ENCODE results near the gene SMIM31. TPM values are rescaled to one million over a fixed set of nuclear protein-coding genes. Genes with fewer than 3 reads are reported as not detected.

The SMIM31 gene
- polyA plus RNA-seq, 3 donors: not detected

GRCh38 chr4:164756686-164757085 lies 2.8 kb downstream of the SMIM31 start:
- no CpG with 5 or more reads among the region's 2 CpGs for WGBS (ENCODE audit: insufficient coverage)

GRCh38 chr4:164761241-164761640 lies 7.3 kb downstream of the SMIM31 start:
- no peaks in the 10 kb centered on the region for H3K36me3 Mint-ChIP-seq
- no peak for TF ChIP-seq CTCF (IDR thresholded peaks at IDR 0.05)
- Histone ChIP-seq H3K36me3 (replicated peaks in 1 of 2; ENCODE audit: control insufficient read depth in 1 of 2, insufficient read depth in 2 of 2, low read length in 2 of 2) (no peaks in the 10 kb centered on the region), H3K9me3 (replicated peaks in 1 of 2; ENCODE audit: control insufficient read depth in 1 of 2, insufficient read depth in 1 of 2, low read length in 2 of 2) (no peaks in the 10 kb centered on the region), H3K4me3 (replicated peaks in 1 of 3; ENCODE audit: low read depth in 2 of 3, low read length in 3 of 3) (no peak overlapping the region), H3K9ac (ENCODE audit: insufficient read depth, low read length, poor library complexity, severe bottlenecking) (no peak overlapping the region), H3K27me3 (ENCODE audit: control insufficient read depth in 2 of 2, insufficient read depth in 2 of 2, low read length in 2 of 2) (no peaks in the 10 kb centered on the region), H3K4me2 (replicated peaks; ENCODE audit: extremely low read depth, low read length, poor library complexity, severe bottlenecking) (no peak overlapping the region), H3K79me2 (ENCODE audit: insufficient read depth, low read length) (no peaks in the 10 kb centered on the region), H2AFZ (ENCODE audit: insufficient read depth, low read depth, low read length, poor library complexity, severe bottlenecking) (no peak overlapping the region), H4K20me1 (ENCODE audit: insufficient read depth, low read length) (no peaks in the 10 kb centered on the region), H3K4me1 (ENCODE audit: control insufficient read depth in 1 of 2, insufficient read depth in 2 of 2, low read length in 2 of 2) (no peaks in the 10 kb centered on the region), H3K27ac (ENCODE audit: low read depth in 1 of 2, low read length in 2 of 2) (no peak overlapping the region)
- peaks cover 3 to 5% (median 4%) of the 10 kb centered on the region in 3 donors for H3K27me3 Mint-ChIP-seq (ENCODE audit: low read depth in 3 of 3)
- H3K27ac Mint-ChIP-seq: no peak overlapping the region
- H3K4me3 Mint-ChIP-seq: no peak overlapping the region
- intact Hi-C loops (cut with micrococcal nuclease): no loop called here
- no peaks in the 10 kb centered on the region for H3K4me1 Mint-ChIP-seq
- H3K9me3 Mint-ChIP-seq: peaks cover 0 to 2% (median 0%) of the 10 kb centered on the region in 7 donors
- DNase-seq: no peak
- WGBS (ENCODE audit: insufficient coverage): no CpG with 5 or more reads among the region's 1 CpG

More at GRCh38 chr4:164756686-164757085, 2.8 kb downstream of the SMIM31 start:
- Histone ChIP-seq H3K79me2 (ENCODE audit: insufficient read depth, low read length) (no peaks in the 10 kb centered on the region), H3K27me3 (ENCODE audit: control insufficient read depth in 2 of 2, insufficient read depth in 2 of 2, low read length in 2 of 2) (no peaks in the 10 kb centered on the region), H2AFZ (ENCODE audit: insufficient read depth, low read depth, low read length, poor library complexity, severe bottlenecking) (no peak overlapping the region), H3K9ac (ENCODE audit: insufficient read depth, low read length, poor library complexity, severe bottlenecking) (no peak overlapping the region), H3K4me2 (replicated peaks; ENCODE audit: extremely low read depth, low read length, poor library complexity, severe bottlenecking) (no peak overlapping the region), H4K20me1 (ENCODE audit: insufficient read depth, low read length) (no peaks in the 10 kb centered on the region), H3K9me3 (replicated peaks in 1 of 2; ENCODE audit: control insufficient read depth in 1 of 2, insufficient read depth in 1 of 2, low read length in 2 of 2) (peaks cover 3 to 8% of the 10 kb centered on the region in 2 donors), H3K36me3 (replicated peaks in 1 of 2; ENCODE audit: control insufficient read depth in 1 of 2, insufficient read depth in 2 of 2, low read length in 2 of 2) (no peaks in the 10 kb centered on the region), H3K4me3 (replicated peaks in 1 of 3; ENCODE audit: low read depth in 2 of 3, low read length in 3 of 3) (no peak overlapping the region), H3K4me1 (ENCODE audit: control insufficient read depth in 1 of 2, insufficient read depth in 2 of 2, low read length in 2 of 2) (no peaks in the 10 kb centered on the region), H3K27ac (ENCODE audit: low read depth in 1 of 2, low read length in 2 of 2) (no peak overlapping the region)
- intact Hi-C loops (cut with micrococcal nuclease): no loop called here
- Mint-ChIP-seq H3K9me3 (peaks cover 4 to 15% (median 9%) of the 10 kb centered on the region in 7 donors), H3K4me3 (no peak overlapping the region), H3K27ac (no peak overlapping the region), H3K4me1 (no peaks in the 10 kb centered on the region), H3K36me3 (no peaks in the 10 kb centered on the region), H3K27me3 (ENCODE audit: low read depth in 3 of 3) (peaks cover 0 to 5% (median 2%) of the 10 kb centered on the region in 3 donors)
- no peak for DNase-seq
- TF ChIP-seq CTCF (IDR thresholded peaks at IDR 0.05): no peak
